A673 (cell line): Measurements from ENCODE around the gene VPS51.
A peak's percentile ranks its signal among the peaks of the same experiment; 100 is the strongest.

ENCODE experiments used
- EZH2 ChIP-seq: fragments of 200-600 bp; sonication (generic); IDR thresholded peaks from 2 replicates; pipeline ENCODE4 v1.6.1; 2017; ENCODE audit warnings: borderline replicate concordance, low read depth, mild to moderate bottlenecking, mixed read lengths, antibody characterized with exemption, low read length; ENCODE audit not compliant: poor library complexity, severe bottlenecking
- TF ChIP-seq, protein P1 (sequence below): fragments of 300-800, 200-600 bp; sonication (generic); conservative IDR thresholded peaks from 2 replicates; pipeline ENCODE4 v1.5.1; 2017; ENCODE audit warnings: low read depth, mild to moderate bottlenecking, antibody characterized with exemption, low read length, moderate library complexity, mixed read lengths

DNA sequence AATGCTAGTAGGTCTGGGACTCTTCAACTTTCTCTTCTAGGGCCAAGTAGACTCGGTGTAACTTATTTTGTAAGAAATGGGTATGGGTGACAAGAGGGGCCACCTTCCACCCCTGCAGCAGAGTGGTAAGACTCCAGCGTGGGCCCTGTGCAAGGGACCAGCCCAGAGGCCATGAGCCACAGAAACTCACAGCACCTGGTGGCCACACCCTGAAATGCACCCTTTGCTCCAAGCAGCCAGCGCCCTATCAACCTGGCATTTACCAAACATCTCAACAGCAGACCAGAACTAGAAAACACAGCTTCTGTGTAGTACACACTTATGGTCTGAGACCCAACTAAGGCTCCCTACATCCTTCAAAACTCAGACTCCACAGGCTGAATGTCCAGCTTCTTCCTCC lies 17.9 kb upstream of the VPS51 start:
- TF ChIP-seq, protein P1, sequence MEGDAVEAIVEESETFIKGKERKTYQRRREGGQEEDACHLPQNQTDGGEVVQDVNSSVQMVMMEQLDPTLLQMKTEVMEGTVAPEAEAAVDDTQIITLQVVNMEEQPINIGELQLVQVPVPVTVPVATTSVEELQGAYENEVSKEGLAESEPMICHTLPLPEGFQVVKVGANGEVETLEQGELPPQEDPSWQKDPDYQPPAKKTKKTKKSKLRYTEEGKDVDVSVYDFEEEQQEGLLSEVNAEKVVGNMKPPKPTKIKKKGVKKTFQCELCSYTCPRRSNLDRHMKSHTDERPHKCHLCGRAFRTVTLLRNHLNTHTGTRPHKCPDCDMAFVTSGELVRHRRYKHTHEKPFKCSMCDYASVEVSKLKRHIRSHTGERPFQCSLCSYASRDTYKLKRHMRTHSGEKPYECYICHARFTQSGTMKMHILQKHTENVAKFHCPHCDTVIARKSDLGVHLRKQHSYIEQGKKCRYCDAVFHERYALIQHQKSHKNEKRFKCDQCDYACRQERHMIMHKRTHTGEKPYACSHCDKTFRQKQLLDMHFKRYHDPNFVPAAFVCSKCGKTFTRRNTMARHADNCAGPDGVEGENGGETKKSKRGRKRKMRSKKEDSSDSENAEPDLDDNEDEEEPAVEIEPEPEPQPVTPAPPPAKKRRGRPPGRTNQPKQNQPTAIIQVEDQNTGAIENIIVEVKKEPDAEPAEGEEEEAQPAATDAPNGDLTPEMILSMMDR: peak; percentile 70
- no peak for TF ChIP-seq EZH2
